ENCODE results near the gene SETD7. TPM values are rescaled to one million over a fixed set of nuclear protein-coding genes. Genes with fewer than 3 reads are reported as not detected.
A peak's percentile ranks its signal among the peaks of the same experiment; 100 is the strongest.

The SETD7 gene
- total RNA-seq, 1 donor from 2014 or later = 22.6 TPM

DNA sequence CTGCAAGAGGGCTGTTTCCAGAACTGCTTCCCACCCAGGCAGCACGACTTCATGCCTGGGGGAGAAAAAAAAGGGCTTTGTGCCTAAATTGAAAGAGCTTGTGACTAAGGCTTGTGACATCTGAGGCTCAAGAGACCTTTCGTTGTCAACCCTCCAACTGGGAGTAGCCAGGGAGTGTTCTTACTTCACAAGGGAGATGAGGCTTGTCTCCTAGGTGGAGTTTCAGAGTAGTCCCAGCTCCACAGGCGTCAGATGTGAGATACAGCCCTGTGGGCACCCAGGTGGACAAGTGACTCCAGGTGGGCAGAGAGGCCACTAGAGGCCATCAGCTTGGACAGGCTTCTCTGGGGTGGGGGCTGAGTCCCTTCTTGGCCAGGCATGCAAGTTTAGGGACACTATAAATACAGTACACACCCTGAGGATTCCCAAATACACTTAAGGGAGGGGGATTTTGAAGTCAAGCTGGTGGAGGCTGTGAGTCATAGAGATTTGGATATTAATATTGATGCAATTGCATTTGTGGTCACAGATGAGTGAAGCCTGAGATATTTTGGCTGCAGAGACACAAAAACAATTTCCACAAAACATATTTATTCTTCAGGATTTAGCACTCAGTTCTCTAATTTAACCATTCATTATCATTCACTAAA, 40.1 kb upstream of the SETD7 start:
- Mint-ChIP-seq H3K36me3 (ENCODE audit: unreplicated experiment) (peaks cover 4% of the 10 kb centered on the region), H3K9me3 (ENCODE audit: unreplicated experiment) (peaks cover 5% of the 10 kb centered on the region), H3K4me1 (ENCODE audit: low read depth, unreplicated experiment) (peaks cover 26% of the 10 kb centered on the region), H3K27me3 (ENCODE audit: unreplicated experiment) (peaks cover 1% of the 10 kb centered on the region), H3K4me3 (ENCODE audit: unreplicated experiment) (no peak overlapping the region), H3K27ac (ENCODE audit: unreplicated experiment) (no peak overlapping the region)
- DNase-seq = no peak
- TF ChIP-seq, protein P1, sequence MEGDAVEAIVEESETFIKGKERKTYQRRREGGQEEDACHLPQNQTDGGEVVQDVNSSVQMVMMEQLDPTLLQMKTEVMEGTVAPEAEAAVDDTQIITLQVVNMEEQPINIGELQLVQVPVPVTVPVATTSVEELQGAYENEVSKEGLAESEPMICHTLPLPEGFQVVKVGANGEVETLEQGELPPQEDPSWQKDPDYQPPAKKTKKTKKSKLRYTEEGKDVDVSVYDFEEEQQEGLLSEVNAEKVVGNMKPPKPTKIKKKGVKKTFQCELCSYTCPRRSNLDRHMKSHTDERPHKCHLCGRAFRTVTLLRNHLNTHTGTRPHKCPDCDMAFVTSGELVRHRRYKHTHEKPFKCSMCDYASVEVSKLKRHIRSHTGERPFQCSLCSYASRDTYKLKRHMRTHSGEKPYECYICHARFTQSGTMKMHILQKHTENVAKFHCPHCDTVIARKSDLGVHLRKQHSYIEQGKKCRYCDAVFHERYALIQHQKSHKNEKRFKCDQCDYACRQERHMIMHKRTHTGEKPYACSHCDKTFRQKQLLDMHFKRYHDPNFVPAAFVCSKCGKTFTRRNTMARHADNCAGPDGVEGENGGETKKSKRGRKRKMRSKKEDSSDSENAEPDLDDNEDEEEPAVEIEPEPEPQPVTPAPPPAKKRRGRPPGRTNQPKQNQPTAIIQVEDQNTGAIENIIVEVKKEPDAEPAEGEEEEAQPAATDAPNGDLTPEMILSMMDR (IDR thresholded peaks at IDR 0.05; ENCODE audit: partially characterized antibody, unreplicated experiment) = no peak

- Mint-ChIP-seq H3K4me3 (ENCODE audit: unreplicated experiment) (no peak overlapping the region), H3K9me3 (ENCODE audit: unreplicated experiment) (peaks cover 5% of the 10 kb centered on the region), H3K27me3 (ENCODE audit: unreplicated experiment) (peaks cover 1% of the 10 kb centered on the region), H3K27ac (ENCODE audit: unreplicated experiment) (peak overlapping the region; percentile 38), H3K4me1 (ENCODE audit: low read depth, unreplicated experiment) (peaks cover 26% of the 10 kb centered on the region), H3K36me3 (ENCODE audit: unreplicated experiment) (peaks cover 4% of the 10 kb centered on the region)
- TF ChIP-seq, protein P1 (IDR thresholded peaks at IDR 0.05; ENCODE audit: partially characterized antibody, unreplicated experiment) = no peak
- DNase-seq = no peak
These were observed 38.7 kb upstream of the SETD7 start for GRCh38 chr4:139594591-139595185.

DNA sequence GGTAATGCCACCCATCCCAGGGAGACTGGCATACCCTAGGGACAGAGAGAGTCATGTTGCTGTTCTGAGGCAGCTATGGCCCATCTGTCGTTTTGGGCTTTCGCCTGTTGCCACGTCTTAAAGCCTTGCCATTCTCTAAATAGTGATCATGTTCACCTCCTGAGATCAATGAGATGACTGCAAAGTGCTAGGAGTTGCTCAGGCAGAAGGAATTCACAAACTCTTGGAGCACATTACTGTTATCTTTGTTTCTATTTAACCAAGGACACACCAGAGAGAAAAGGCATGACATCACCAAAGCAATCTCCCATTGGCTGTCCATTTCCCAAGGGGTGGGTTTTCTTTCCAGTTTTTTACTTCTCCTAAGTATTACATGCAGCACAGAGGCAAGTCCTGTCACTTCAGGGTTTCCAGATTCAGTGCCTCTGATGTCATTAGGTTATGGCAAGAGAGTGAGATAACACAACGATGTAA, 37.1 kb upstream of the SETD7 start:
- Mint-ChIP-seq H3K36me3 (ENCODE audit: unreplicated experiment) (peaks cover 6% of the 10 kb centered on the region), H3K4me3 (ENCODE audit: unreplicated experiment) (peak overlapping the region; percentile 17), H3K27me3 (ENCODE audit: unreplicated experiment) (peaks cover 1% of the 10 kb centered on the region), H3K4me1 (ENCODE audit: low read depth, unreplicated experiment) (peaks cover 26% of the 10 kb centered on the region), H3K9me3 (ENCODE audit: unreplicated experiment) (peaks cover 4% of the 10 kb centered on the region), H3K27ac (ENCODE audit: unreplicated experiment) (peak overlapping the region; percentile 36)
- no peak for DNase-seq
- TF ChIP-seq, protein P1 (IDR thresholded peaks at IDR 0.05; ENCODE audit: partially characterized antibody, unreplicated experiment) = no peak

DNA sequence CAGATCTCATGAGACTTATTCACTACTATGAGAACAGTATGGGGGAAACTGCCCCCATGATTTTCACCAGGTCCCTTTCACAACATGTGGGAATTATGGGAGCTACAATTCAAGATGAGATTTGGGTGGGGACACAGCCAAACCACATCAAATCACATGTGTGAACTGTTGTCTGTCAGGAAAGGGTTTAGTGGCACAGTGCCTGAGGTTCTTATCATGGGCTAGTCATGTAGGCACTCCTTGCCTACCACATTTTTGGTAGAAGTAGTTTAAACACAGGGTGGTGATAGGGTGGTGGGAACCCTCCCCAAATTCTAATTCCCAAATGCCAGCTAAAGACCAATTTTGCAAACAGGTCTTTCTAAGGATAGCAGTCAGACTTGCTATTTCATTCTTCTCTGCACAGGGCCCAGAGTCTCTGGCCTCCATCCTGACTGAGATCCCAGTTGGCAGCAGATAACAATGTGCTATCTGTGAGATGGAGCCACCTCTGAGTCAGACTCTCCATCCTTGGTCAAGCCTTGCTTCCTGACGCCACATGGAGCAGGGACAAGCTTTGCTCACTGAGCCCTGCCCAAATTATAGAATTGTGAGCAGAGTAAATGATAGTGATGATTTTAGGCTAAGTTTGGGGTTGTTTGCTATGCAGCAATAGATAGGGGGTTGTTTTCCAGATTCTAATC, 33.5 kb upstream of the SETD7 start:
- Mint-ChIP-seq H3K4me1 (ENCODE audit: low read depth, unreplicated experiment) (peaks cover 13% of the 10 kb centered on the region), H3K27ac (ENCODE audit: unreplicated experiment) (no peak overlapping the region), H3K9me3 (ENCODE audit: unreplicated experiment) (peaks cover 4% of the 10 kb centered on the region), H3K36me3 (ENCODE audit: unreplicated experiment) (peaks cover 13% of the 10 kb centered on the region), H3K4me3 (ENCODE audit: unreplicated experiment) (no peak overlapping the region), H3K27me3 (ENCODE audit: unreplicated experiment) (peaks cover 1% of the 10 kb centered on the region)
- no peak for DNase-seq
- TF ChIP-seq, protein P1 (IDR thresholded peaks at IDR 0.05; ENCODE audit: partially characterized antibody, unreplicated experiment) = no peak
